T-cell (primary cell): ENCODE results near the gene PHLDB3. TPM values are rescaled to one million over a fixed set of nuclear protein-coding genes. Genes with fewer than 3 reads are reported as not detected.

Experiments
- ATAC-seq, 4 experiments: fragments of 200-7000 bp in 3 of 4; fragments of 150-1000 bp in 1 of 4; cut with Tn5 transposase; replicated peaks in 1 of 4; 1 replicate in 3 of 4; 2 replicates in 1 of 4; pipeline ENCODE4 v1.10.0; 2021; ENCODE audit warnings: moderate library complexity in 3 of 4, mild to moderate bottlenecking in 2 of 4, moderate number of reproducible peaks in 1 of 4
- CTCF ChIA-PET, 2 donors: fragments of 300-600 bp; sonication (Branson Sonifier 250); formaldehyde crosslinking; loops; one replicate each; lab custom pipeline; 2022; ENCODE audit warnings: antibody characterized with exemption in 2 of 2; lab: Charles Lee
- POLR2A ChIA-PET, 2 donors: fragments of 300-600 bp; sonication (Branson Sonifier 250); formaldehyde crosslinking; loops; one replicate each; lab custom pipeline; 2022; ENCODE audit warnings: antibody characterized with exemption in 2 of 2; lab: Charles Lee
- DNase-seq, 35 experiments: peaks; one replicate each; pipeline versions ENCODE4 v3.0.0 to v3.0.0-alpha.2; 2013 to 2023
- H3K27ac ChIP-seq: one replicate; pipeline ENCODE4 v1.5.1; 2013; ENCODE audit warnings: low read length
- H3K27me3 ChIP-seq, 2 experiments: replicated peaks in 1 of 2; 1 replicate in 1 of 2; 2 replicates in 1 of 2; pipeline versions ENCODE4 v1.6.1 to v1.7.0; 2013; ENCODE audit warnings: low read length in 1 of 2, mixed read lengths in 1 of 2; ENCODE audit not compliant: control insufficient read depth in 2 of 2, insufficient read depth in 2 of 2; ENCODE audit errors: extremely low read depth in 1 of 2
- H3K36me3 ChIP-seq, 2 donors: 1 replicate in 1 of 2; 2 replicates in 1 of 2; pipeline versions ENCODE4 v1.6.1 to v1.7.0; 2013; ENCODE audit warnings: low read length in 1 of 2; ENCODE audit not compliant: control insufficient read depth in 2 of 2, insufficient read depth in 1 of 2; ENCODE audit errors: extremely low read depth in 1 of 2
- H3K4me1 ChIP-seq, 2 experiments: 1 replicate in 1 of 2; 2 replicates in 1 of 2; pipeline versions ENCODE4 v1.6.1 to v1.7.0; 2013; ENCODE audit warnings: low read length in 2 of 2, mixed read lengths in 1 of 2; ENCODE audit not compliant: insufficient read depth in 2 of 2, control insufficient read depth in 1 of 2; ENCODE audit errors: extremely low read depth in 1 of 2
- H3K4me3 ChIP-seq, 2 donors: 1 replicate in 1 of 2; 2 replicates in 1 of 2; pipeline versions ENCODE4 v1.5.1 to v1.7.0; 2013; ENCODE audit warnings: mild to moderate bottlenecking in 2 of 2, low read length in 1 of 2, moderate library complexity in 1 of 2; ENCODE audit not compliant: control insufficient read depth in 1 of 2; ENCODE audit errors: extremely low read depth in 1 of 2
- H3K9me3 ChIP-seq: 2 replicates; pipeline ENCODE4 v1.7.0; 2013
- H3K27ac Mint-ChIP-seq, 2 donors: one replicate each; pipeline ENCODE4 v1.8.0; 2020 to 2021; ENCODE audit warnings: mild to moderate bottlenecking in 2 of 2, mixed read lengths in 2 of 2
- H3K27me3 Mint-ChIP-seq, 2 donors: one replicate each; pipeline ENCODE4 v1.8.0; 2021 to 2022; ENCODE audit warnings: mixed read lengths in 2 of 2
- H3K36me3 Mint-ChIP-seq: one replicate; pipeline ENCODE4 v1.8.0; 2021; ENCODE audit warnings: mixed read lengths
- H3K4me1 Mint-ChIP-seq, 3 donors: one replicate each; pipeline ENCODE4 v1.8.0; 2020 to 2022; ENCODE audit warnings: mixed read lengths in 3 of 3, mild to moderate bottlenecking in 1 of 3
- H3K4me3 Mint-ChIP-seq, 3 donors: one replicate each; pipeline ENCODE4 v1.8.0; 2020 to 2022; ENCODE audit warnings: mild to moderate bottlenecking in 3 of 3, mixed read lengths in 3 of 3, moderate library complexity in 3 of 3
- H3K9me3 Mint-ChIP-seq, 3 donors: one replicate each; pipeline ENCODE4 v1.8.0; 2020 to 2022; ENCODE audit warnings: mixed read lengths in 3 of 3
- WGBS: methylation state at CpG from one replicate; pipeline ENCODE4 v1.1.5; 2013; ENCODE audit warnings: missing lambda C conversion rate; ENCODE audit not compliant: insufficient coverage; 5-methylcytosine and 5-hydroxymethylcytosine counted together
- total RNA-seq, 35 experiments: library from RNA in 6 of 35; stranded (reverse) in 6 of 35; fragments of 120-200 nt in 1 of 35; gene quantifications; one replicate each; pipeline versions ENCODE4 v1.2.1 to v1.2.4 and lab custom pipeline; 2013 to 2026

Gene PHLDB3
- total RNA-seq, 5 donors from 2014 or later (not counting 1 experiment from before 2014, with no cell fraction given) = 39.4 to 61.0 (median 53.9) TPM

DNA sequence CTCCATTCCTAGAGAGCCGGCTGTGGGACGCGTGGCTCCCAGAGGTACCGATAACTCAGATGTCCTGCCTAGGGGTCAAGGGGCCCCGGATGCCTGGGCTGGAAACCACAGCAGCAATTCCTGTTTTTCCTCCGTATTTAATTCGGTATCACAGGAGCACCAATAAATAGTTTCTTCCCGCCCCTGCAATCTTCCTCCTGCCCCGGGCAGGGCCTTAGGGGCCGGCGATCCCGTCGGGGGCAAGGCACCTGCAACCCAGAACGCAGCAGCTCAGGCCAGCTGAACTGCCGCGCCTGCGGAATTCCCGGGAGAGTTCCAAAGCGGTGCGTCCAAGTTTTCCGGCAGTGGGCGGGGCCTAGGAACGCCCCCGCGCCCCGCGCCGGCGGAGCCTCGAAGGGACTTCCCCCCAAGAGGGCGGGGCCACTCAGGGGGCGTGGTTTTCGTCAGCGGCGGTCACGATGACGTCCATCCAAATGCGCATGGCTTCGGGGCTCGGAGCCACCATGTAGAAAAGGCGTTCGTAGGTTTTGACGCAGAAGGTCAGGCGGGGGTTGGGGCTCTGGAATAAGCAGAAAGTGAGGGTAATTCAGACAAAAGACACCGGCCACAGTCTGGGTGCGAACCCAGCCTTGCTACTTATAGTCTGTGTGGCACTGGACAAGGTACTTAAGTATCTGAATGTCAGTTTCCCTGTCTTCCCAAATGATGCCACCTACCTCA is 29.4 kb downstream of the PHLDB3 start:
- Mint-ChIP-seq H3K9me3 (no peaks in the 10 kb centered on the region), H3K27ac (peak overlapping the region; percentile 90 to 96), H3K27me3 (no peaks in the 10 kb centered on the region), H3K4me3 (peak overlapping the region; percentile 71 to 81 (median 75)), H3K36me3 (peaks cover 11% of the 10 kb centered on the region), H3K4me1 (peaks cover 32 to 52% (median 40%) of the 10 kb centered on the region in 3 donors)
- 8% methylated on average over 44 of the region's 46 CpGs for WGBS
- H3K27ac ChIP-seq = peak overlapping the region; percentile 94
- H3K4me1 ChIP-seq = peaks cover 17 to 43% of the 10 kb centered on the region in 2 experiments
- H3K27me3 ChIP-seq = no peaks in the 10 kb centered on the region
- H3K4me3 ChIP-seq = peak overlapping the region; percentile 42 to 44
- H3K36me3 ChIP-seq = peaks cover 5% of the 10 kb centered on the region in 2 donors
- ChIA-PET POLR2A (no interaction called here), CTCF (interaction anchor here in 1 of 2 donors (1.0 kb wide), 1 partner anchor 37 kb away, joined by 3 read pairs; no protein-coding TSS in a partner anchor)
- H3K9me3 ChIP-seq = no peaks in the 10 kb centered on the region
- ATAC-seq (peak; percentile 83 to 92 (median 88)), DNase-seq (peak; percentile 83 to 99 (median 96))

- ChIA-PET CTCF (interaction anchor here in 1 of 2 donors (1.0 to 1.5 kb wide), 2 partner anchors 11 to 36 kb away, joined by 3 to 4 read pairs; no protein-coding TSS in a partner anchor), POLR2A (no interaction called here)
- no CpG with 5 or more reads among the region's 4 CpGs for WGBS
- Mint-ChIP-seq H3K9me3 (no peaks in the 10 kb centered on the region), H3K27ac (peak overlapping the region; percentile 24 to 96), H3K36me3 (peaks cover 11% of the 10 kb centered on the region), H3K4me3 (peak overlapping the region; percentile 13 to 75 (median 27)), H3K4me1 (peaks cover 38 to 58% (median 45%) of the 10 kb centered on the region in 3 donors), H3K27me3 (no peaks in the 10 kb centered on the region)
- DNase-seq (no peak), ATAC-seq (no peak)
- H3K4me3 ChIP-seq = no peak overlapping the region
- H3K36me3 ChIP-seq = peaks cover 5% of the 10 kb centered on the region in 2 donors
- peak overlapping the region; percentile 94 for H3K27ac ChIP-seq
- H3K4me1 ChIP-seq = peaks cover 21 to 50% of the 10 kb centered on the region in 2 experiments
- H3K9me3 ChIP-seq = no peaks in the 10 kb centered on the region
- no peaks in the 10 kb centered on the region for H3K27me3 ChIP-seq
Measured at GRCh38 chr19:43474487-43474886, 30.1 kb downstream of the PHLDB3 start.

DNA sequence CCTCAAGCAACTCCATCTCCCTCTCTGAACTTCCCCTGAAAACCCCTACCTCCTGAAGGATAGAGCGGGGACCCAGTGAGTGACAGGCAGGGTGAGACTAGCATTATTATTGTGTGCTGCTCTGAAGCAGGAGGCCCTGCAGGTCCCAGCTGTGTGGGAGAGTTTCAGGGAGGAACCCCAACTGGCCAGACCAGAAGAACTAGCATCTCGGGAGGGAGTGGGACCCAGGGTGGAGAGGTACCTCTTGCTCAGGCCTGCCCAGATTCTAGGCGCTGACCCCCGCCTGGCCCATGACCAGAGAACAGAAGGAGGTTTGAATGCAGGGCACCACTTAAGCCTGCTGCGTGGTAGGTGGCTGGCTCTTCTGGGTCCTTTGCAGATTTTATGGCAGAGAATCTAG is 33.5 kb downstream of the PHLDB3 start:
- Mint-ChIP-seq H3K9me3 (no peaks in the 10 kb centered on the region), H3K36me3 (peaks cover 3% of the 10 kb centered on the region), H3K4me1 (peaks cover 60 to 85% (median 71%) of the 10 kb centered on the region in 3 donors), H3K27ac (peak overlapping the region; percentile 57 to 92), H3K27me3 (no peaks in the 10 kb centered on the region), H3K4me3 (peak overlapping the region in 1 of 3 donors; percentile 58)
- Histone ChIP-seq H3K36me3 (no peaks in the 10 kb centered on the region), H3K27me3 (no peaks in the 10 kb centered on the region), H3K4me1 (peaks cover 39 to 73% of the 10 kb centered on the region in 2 experiments), H3K9me3 (no peaks in the 10 kb centered on the region), H3K27ac (peak overlapping the region; percentile 34), H3K4me3 (no peak overlapping the region)
- DNase-seq = no peak
- CTCF ChIA-PET = no interaction called here
- 76% methylated on average over 4 of the region's 5 CpGs for WGBS
- no peak for ATAC-seq
- POLR2A ChIA-PET = interaction anchor here in 1 of 2 donors (0.7 kb wide), 1 partner anchor 63 kb away, joined by 15 read pairs; no protein-coding TSS in a partner anchor

GRCh38 chr19:43470288-43470687 is 34.3 kb downstream of the PHLDB3 start:
- Mint-ChIP-seq H3K4me3 (peak overlapping the region; percentile 45 to 58 (median 55)), H3K4me1 (peaks cover 61 to 85% (median 73%) of the 10 kb centered on the region in 3 donors), H3K27ac (peak overlapping the region; percentile 92 to 94), H3K36me3 (no peaks in the 10 kb centered on the region), H3K9me3 (no peaks in the 10 kb centered on the region), H3K27me3 (no peaks in the 10 kb centered on the region)
- POLR2A ChIA-PET = interaction anchor here in 1 of 2 donors (1.0 kb wide), 1 partner anchor 34 kb away, joined by 3 read pairs; the partner anchor contains the start of gene PHLDB3
- Histone ChIP-seq H3K4me3 (no peak overlapping the region), H3K9me3 (no peaks in the 10 kb centered on the region), H3K27ac (peak overlapping the region; percentile 68), H3K27me3 (no peaks in the 10 kb centered on the region), H3K4me1 (peaks cover 36 to 72% of the 10 kb centered on the region in 2 experiments), H3K36me3 (no peaks in the 10 kb centered on the region)
- ATAC-seq = peak; percentile 26 to 82 (median 35)
- 83% methylated on average over 1 of the region's 10 CpGs for WGBS
- peak; percentile 3 to 90 (median 78) for DNase-seq
- CTCF ChIA-PET = interaction anchor here in 1 of 2 donors (0.6 kb wide), 1 partner anchor 95 kb away, joined by 3 read pairs; no protein-coding TSS in a partner anchor

GRCh38 chr19:43469160-43469480 is 35.4 kb downstream of the PHLDB3 start:
- no CpG with 5 or more reads among the region's 1 CpG for WGBS
- peak overlapping the region in 2 of 3 donors; percentile 28 to 63 for H3K4me3 Mint-ChIP-seq
- Histone ChIP-seq H3K9me3 (no peaks in the 10 kb centered on the region), H3K4me3 (no peak overlapping the region), H3K27me3 (no peaks in the 10 kb centered on the region), H3K4me1 (peaks cover 41 to 71% of the 10 kb centered on the region in 2 experiments), H3K36me3 (no peaks in the 10 kb centered on the region), H3K27ac (peak overlapping the region; percentile 68)
- ChIA-PET CTCF (interaction anchor here in 1 of 2 donors (1.0 to 1.4 kb wide), 2 partner anchors 22 to 50 kb away, joined by 4 to 7 read pairs; no protein-coding TSS in a partner anchor), POLR2A (interaction anchor here in 1 of 2 donors (0.6 kb wide), 1 partner anchor 14 kb away, joined by 3 read pairs; no protein-coding TSS in a partner anchor)
- H3K9me3 Mint-ChIP-seq = no peaks in the 10 kb centered on the region
- no peaks in the 10 kb centered on the region for H3K36me3 Mint-ChIP-seq
- DNase-seq (peak in 17 of 35 experiments; percentile 5 to 73 (median 19)), ATAC-seq (peak; percentile 52 to 84 (median 74))
- H3K4me1 Mint-ChIP-seq = peaks cover 63 to 80% (median 76%) of the 10 kb centered on the region in 3 donors
- H3K27me3 Mint-ChIP-seq = no peaks in the 10 kb centered on the region
- H3K27ac Mint-ChIP-seq = peak overlapping the region; percentile 93 to 94
